DLD1 (cell line): Measurements from ENCODE around the gene TOM1.

Experiments
- in situ Hi-C: cut with HindIII; loops from 2 replicates; pipeline ENCODE4 v1.10.0; 2017; ENCODE audit warnings: low sequenced_read_pairs

The TOM1 gene

GRCh38 chr22:35306350-35306967 lies 6.8 kb downstream of the TOM1 start:
- in situ Hi-C loops, result no loop called here

GRCh38 chr22:35307372-35307771 lies 7.7 kb downstream of the TOM1 start:
- in situ Hi-C loops, result no loop called here

- in situ Hi-C loops, result no loop called here
Measured at GRCh38 chr22:35307892-35308291, 8.2 kb downstream of the TOM1 start.

- in situ Hi-C loops, result no loop called here
Measured at GRCh38 chr22:35308480-35309021, 8.9 kb downstream of the TOM1 start.

GRCh38 chr22:35310556-35311550 lies 11.2 kb downstream of the TOM1 start:
- in situ Hi-C loops, result no loop called here

GRCh38 chr22:35311551-35311999 lies 11.9 kb downstream of the TOM1 start:
- in situ Hi-C loops, result no loop called here

GRCh38 chr22:35312198-35313059 lies 12.7 kb downstream of the TOM1 start:
- in situ Hi-C loops, result no loop called here

GRCh38 chr22:35313311-35314121 lies 13.8 kb downstream of the TOM1 start:
- in situ Hi-C loops, result no loop called here

- in situ Hi-C loops, result no loop called here
Measured at GRCh38 chr22:35314161-35314942, 14.7 kb downstream of the TOM1 start.

GRCh38 chr22:35315141-35315854 lies 15.6 kb downstream of the TOM1 start:
- in situ Hi-C loops, result no loop called here

- in situ Hi-C loops, result no loop called here
Measured at GRCh38 chr22:35315855-35316745, 16.4 kb downstream of the TOM1 start.

GRCh38 chr22:35316751-35317150 lies 17.1 kb downstream of the TOM1 start:
- in situ Hi-C loops, result no loop called here

GRCh38 chr22:35317680-35318290 lies 18.1 kb downstream of the TOM1 start:
- in situ Hi-C loops, result no loop called here

GRCh38 chr22:35318346-35319215 lies 18.9 kb downstream of the TOM1 start:
- in situ Hi-C loops, result no loop called here

- in situ Hi-C loops, result no loop called here
Measured at GRCh38 chr22:35319244-35319985, 19.7 kb downstream of the TOM1 start.
